ENCODE data around the gene RPUSD1.

RPUSD1 gene

GRCh38 chr16:797686-798085 is 9.5 kb upstream of the RPUSD1 start:
- DNase-seq: no peak

GRCh38 chr16:797120-797420 is 8.9 kb upstream of the RPUSD1 start:
- DNase-seq: no peak

- no peak for DNase-seq
Observed at GRCh38 chr16:796296-797119, 8.3 kb upstream of the RPUSD1 start.

- DNase-seq: no peak
Observed at GRCh38 chr16:795580-796229, 7.5 kb upstream of the RPUSD1 start.

GRCh38 chr16:794853-795466 is 6.8 kb upstream of the RPUSD1 start:
- no peak for DNase-seq

- DNase-seq: no peak
Observed at GRCh38 chr16:794091-794822, 6.1 kb upstream of the RPUSD1 start.

- DNase-seq: no peak
Observed at GRCh38 chr16:793414-793813, 5.2 kb upstream of the RPUSD1 start.

GRCh38 chr16:792221-792995 is 4.2 kb upstream of the RPUSD1 start:
- DNase-seq: no peak

GRCh38 chr16:791131-791530 is 3.0 kb upstream of the RPUSD1 start:
- DNase-seq: no peak

GRCh38 chr16:790086-790485 is 1.9 kb upstream of the RPUSD1 start:
- no peak for DNase-seq

- no peak for DNase-seq
Observed at GRCh38 chr16:789191-789850, 1.1 kb upstream of the RPUSD1 start.

- peak; percentile 79 for DNase-seq
Observed at GRCh38 chr16:788399-789126, 382 bp upstream of the RPUSD1 start, which contains the start of gene CHTF18. CHTF18 (plus strand) TSS chr16:788620; CDS start chr16:788685, 65 bp downstream.

- DNase-seq: no peak
Observed at GRCh38 chr16:787321-787966, 737 bp downstream of the RPUSD1 start.

- DNase-seq: no peak
Observed at GRCh38 chr16:785563-786535, 2.3 kb downstream of the RPUSD1 start.

GRCh38 chr16:784431-784830 is 3.8 kb downstream of the RPUSD1 start:
- no peak for DNase-seq

GRCh38 chr16:783404-784161 is 4.6 kb downstream of the RPUSD1 start:
- no peak for DNase-seq

GRCh38 chr16:782766-783403 is 5.3 kb downstream of the RPUSD1 start:
- no peak for DNase-seq

GRCh38 chr16:782258-782657 is 5.9 kb downstream of the RPUSD1 start:
- no peak for DNase-seq
